Neuron (in vitro differentiated cells): ENCODE data around the gene SLC3A2.
A peak's percentile ranks its signal among the peaks of the same experiment; 100 is the strongest.

ENCODE experiments used
- H2AFZ ChIP-seq: one replicate; pipeline ENCODE4 v1.6.1; 2013; ENCODE audit warnings: low read depth, mild to moderate bottlenecking, inconsistent platforms, low read length, moderate library complexity
- H3K27me3 ChIP-seq: one replicate; pipeline ENCODE4 v1.6.1; 2013; ENCODE audit warnings: low read length; ENCODE audit not compliant: insufficient read depth
- H3K36me3 ChIP-seq: one replicate; pipeline ENCODE4 v1.6.1; 2013; ENCODE audit warnings: low read length; ENCODE audit not compliant: insufficient read depth
- H3K4me1 ChIP-seq: one replicate; pipeline ENCODE4 v1.6.1; 2013; ENCODE audit warnings: low read length; ENCODE audit not compliant: insufficient read depth
- H3K4me3 ChIP-seq: 2 replicates; pipeline ENCODE4 v1.5.1; 2013; ENCODE audit warnings: mild to moderate bottlenecking, low read length, moderate library complexity
- H3K9me3 ChIP-seq: one replicate; pipeline ENCODE4 v1.6.1; 2013; ENCODE audit warnings: low read length

SLC3A2 gene

DNA sequence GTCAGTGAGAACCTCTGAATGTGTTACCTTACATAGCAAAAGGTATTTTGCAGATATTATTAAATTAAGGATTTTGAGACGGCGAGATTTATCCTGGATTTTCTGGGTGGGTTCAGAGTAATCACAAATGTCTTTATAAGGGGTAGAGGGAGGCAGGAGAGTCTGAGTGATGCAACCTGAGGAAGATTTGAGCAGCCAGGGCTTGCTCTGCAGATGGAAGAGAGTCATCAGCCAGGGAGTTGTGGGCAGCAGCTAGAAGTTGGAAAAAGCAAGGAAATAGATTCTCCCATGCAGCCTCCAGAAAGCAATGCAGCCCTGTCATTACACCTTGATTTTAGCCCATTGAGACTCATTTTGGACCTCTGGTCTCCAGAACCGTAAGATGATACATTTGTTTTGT, 37.2 kb upstream of the SLC3A2 start:
- Histone ChIP-seq H3K9me3 (no peaks in the 10 kb centered on the region), H3K27me3 (no peaks in the 10 kb centered on the region), H3K4me3 (no peak overlapping the region), H3K4me1 (peaks cover 18% of the 10 kb centered on the region), H2AFZ (no peak overlapping the region), H3K36me3 (no peaks in the 10 kb centered on the region)

DNA sequence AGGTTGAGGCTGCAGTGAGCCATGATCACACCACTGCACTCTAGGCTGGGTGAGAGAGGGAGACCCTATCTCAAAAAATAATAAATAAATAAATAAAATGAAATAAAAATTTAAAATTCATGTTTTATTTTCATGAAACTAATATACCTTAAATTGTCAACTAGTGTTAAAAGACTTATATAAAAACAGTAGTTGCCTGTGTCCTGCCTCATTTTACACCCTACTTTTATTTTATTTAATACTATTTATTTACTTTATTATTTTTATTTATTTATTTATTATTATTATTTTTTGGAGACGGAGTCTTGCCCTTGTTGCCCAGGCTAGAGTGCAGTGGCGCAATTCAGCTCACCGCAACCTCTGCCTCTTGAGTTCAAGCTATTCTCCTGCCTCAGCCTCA, 36.5 kb upstream of the SLC3A2 start:
- Histone ChIP-seq H3K36me3 (no peaks in the 10 kb centered on the region), H3K9me3 (no peaks in the 10 kb centered on the region), H3K4me1 (peaks cover 11% of the 10 kb centered on the region), H3K27me3 (no peaks in the 10 kb centered on the region), H2AFZ (no peak overlapping the region), H3K4me3 (no peak overlapping the region)

DNA sequence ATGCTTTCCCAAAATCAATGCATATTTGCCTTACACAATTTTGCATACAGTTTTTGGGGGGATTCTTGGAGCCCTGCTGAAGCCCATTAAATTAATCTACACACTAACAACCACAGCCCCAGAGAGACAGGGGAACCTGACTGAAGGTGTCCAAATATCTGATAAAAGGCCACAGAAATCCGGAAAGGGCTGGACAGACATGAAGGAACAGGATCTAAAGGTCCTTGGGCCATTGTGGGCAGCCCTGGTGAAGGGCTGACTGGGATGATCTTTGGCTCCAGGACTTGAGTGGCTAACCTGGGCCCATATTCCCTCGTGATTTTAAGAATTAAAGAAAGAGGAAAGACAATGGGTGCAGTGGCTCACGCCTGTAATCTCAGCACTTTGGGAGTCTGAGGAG, 34.5 kb upstream of the SLC3A2 start:
- H2AFZ ChIP-seq, result no peak overlapping the region
- no peak overlapping the region for H3K4me3 ChIP-seq
- H3K36me3 ChIP-seq, result no peaks in the 10 kb centered on the region
- no peaks in the 10 kb centered on the region for H3K9me3 ChIP-seq
- H3K27me3 ChIP-seq, result no peaks in the 10 kb centered on the region
- peaks cover 8% of the 10 kb centered on the region for H3K4me1 ChIP-seq

DNA sequence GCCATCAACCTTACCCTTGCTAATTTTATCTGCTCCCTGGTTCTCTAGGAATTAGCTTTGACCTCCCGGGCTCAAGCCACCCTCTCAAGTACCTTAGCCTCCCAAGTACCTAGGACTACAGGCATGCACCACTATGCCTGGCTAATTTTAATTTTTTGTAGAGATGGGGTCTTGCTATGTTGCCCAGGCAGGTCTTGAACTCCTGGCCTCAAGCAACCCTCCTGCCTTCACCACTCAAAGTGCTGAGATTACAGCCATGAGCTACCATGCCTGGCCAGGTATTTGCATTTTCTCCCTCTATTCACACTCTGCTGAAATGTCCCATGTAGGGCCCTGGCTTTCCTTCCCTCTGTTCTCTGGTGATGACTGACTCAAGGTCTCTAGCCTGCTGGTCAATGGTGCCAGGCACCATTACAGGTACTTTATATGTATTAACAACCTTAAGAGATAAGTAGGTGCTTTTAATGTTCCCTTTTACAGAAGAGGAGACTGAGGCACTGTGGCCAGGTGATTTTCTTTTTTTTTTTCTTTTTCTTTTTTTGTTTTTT, 32.9 kb upstream of the SLC3A2 start:
- Histone ChIP-seq H3K4me3 (no peak overlapping the region), H3K27me3 (no peaks in the 10 kb centered on the region), H2AFZ (no peak overlapping the region), H3K9me3 (no peaks in the 10 kb centered on the region), H3K4me1 (peaks cover 2% of the 10 kb centered on the region), H3K36me3 (peaks cover 12% of the 10 kb centered on the region)

DNA sequence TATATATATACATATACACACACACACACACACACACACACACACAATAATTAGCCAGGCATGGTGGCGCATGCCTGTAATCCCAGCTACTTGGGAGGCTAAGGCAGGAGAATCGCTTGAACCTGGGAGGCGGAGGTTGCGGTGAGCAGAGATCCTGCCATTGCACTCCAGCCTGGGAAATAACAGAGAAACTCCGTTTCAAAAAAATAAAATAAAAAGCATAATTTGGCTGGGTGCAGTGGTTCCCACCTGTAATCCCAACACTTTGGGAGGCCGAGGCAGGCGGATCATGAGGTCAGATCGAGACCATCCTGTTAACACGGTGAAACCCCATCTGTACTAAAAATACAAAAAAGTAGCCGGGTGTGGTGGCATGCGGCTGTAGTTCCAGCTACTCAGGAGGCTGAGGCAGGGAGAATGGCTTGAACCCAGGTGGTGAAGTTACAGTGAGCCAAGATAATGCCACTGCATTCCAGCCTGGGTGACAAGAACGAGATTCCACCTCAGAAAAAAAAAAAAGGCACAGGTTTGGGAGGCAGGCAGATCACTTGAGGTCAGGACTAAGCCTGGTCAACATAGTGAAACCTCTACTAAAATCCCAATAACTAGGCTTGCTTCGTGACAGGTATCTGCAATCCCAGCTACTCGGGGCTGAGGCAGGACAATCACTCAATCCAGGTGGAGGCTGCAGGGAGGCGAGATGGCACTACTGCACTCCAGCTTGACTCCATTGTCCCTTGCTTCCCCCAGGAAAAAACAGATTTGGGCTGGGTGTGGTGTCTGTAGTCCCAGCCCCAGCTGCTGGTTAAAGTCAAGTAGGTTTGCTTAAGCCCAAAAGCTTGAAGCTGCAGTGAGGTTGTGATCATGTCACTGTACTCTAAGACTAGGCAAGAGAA, 29.5 kb upstream of the SLC3A2 start:
- Histone ChIP-seq H2AFZ (no peak overlapping the region), H3K4me1 (peaks cover 19% of the 10 kb centered on the region), H3K9me3 (no peaks in the 10 kb centered on the region), H3K27me3 (no peaks in the 10 kb centered on the region), H3K4me3 (no peak overlapping the region), H3K36me3 (peaks cover 36% of the 10 kb centered on the region)

DNA sequence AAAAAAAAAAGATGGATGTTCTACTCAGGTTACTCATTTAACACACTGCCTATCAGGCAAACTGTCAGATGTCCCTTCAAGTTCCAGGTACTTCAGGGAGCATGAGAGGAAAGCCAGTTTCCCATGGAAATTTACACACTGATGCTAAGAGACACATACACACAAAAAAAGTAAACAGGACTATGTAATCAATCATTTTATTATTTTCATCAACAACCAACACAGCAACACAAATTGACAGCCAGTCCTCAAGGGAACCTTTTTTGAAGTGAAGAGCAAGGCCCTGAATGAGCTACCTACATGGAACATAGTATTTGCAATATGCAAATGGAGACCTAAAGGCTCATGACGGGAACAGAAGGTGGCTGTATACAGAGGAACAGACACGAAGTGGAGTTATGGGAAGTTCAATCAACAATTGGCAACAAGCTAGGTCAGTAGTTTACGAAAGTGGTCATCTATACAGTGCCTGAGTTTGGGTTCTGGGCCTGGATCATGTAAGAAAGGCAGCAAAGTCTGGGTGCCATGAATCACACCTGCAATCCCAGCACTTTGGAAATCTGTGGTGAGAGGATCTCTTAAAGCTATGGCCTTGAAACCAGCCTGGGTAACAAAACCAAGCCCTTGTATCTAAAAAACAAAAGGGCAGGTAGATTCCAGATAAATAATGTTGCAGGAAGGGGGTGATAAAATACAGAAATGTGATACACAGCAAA, 28.7 kb upstream of the SLC3A2 start:
- Histone ChIP-seq H3K4me3 (no peak overlapping the region), H3K4me1 (peaks cover 20% of the 10 kb centered on the region), H3K27me3 (no peaks in the 10 kb centered on the region), H3K36me3 (peaks cover 36% of the 10 kb centered on the region), H2AFZ (no peak overlapping the region), H3K9me3 (no peaks in the 10 kb centered on the region)

DNA sequence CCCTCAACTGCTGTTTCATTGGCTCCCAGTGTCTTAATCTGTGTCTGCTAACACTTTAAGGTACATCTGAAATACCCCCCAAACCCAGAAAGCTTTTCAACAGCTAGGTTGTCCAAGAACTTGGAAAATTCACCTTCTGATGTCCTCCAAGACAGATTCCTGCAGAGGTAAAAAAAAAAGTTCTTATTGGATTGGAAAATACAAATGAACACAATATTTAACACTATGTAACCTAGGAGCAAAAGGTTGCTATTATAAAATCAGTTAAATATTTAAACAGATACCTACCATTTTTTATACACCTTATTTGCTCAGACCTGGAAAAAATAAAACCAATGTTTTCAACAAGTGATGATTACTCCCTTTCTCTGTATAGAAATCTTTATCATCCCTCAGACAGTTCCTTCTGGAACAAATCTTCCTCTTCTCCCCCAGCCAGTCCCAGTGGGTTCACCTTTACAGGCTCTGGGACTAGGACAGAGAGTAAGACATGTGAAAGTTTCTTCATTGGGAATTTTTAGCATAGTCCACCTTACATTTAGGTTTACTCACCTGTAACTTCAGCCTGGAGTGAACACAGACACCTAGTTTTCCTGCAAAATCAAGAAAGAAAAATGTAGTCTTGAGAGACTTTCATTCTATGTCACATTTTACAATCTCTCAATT, 28.0 kb upstream of the SLC3A2 start:
- Histone ChIP-seq H3K27me3 (no peaks in the 10 kb centered on the region), H3K4me1 (peaks cover 27% of the 10 kb centered on the region), H2AFZ (no peak overlapping the region), H3K4me3 (no peak overlapping the region), H3K36me3 (peaks cover 36% of the 10 kb centered on the region), H3K9me3 (no peaks in the 10 kb centered on the region)

DNA sequence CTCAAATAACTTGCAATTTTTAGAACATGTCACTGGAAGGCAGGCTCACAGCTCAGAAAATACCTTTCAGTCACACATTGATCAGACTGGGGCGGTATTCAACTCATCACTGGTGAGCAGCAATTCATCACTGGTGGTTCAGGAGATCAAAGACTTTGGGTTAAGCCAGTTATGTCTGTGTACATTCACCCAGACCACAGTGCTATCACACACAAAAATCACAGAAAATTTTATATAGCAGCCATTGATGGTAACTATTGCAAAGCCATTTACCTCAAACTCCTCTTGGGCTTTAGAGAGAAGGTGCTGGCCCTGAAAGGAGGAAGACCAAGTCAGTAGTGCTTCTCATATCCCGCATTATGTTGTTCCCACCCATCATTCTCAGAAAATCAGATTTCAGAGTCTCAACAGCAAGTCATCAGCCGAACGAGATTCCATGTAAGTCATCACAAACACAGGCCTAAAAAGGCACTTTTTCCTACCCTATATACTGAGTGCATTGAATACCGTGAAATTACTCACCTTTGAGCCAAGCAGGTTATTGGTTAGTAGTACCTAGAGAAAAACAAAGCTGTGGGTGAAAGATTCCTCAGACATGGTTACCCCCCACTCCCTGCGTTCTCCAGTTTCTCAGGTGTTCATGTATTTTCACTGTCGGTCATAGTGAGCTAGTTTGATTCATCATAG, 27.3 kb upstream of the SLC3A2 start:
- H3K27me3 ChIP-seq, result no peaks in the 10 kb centered on the region
- peaks cover 36% of the 10 kb centered on the region for H3K36me3 ChIP-seq
- no peaks in the 10 kb centered on the region for H3K9me3 ChIP-seq

DNA sequence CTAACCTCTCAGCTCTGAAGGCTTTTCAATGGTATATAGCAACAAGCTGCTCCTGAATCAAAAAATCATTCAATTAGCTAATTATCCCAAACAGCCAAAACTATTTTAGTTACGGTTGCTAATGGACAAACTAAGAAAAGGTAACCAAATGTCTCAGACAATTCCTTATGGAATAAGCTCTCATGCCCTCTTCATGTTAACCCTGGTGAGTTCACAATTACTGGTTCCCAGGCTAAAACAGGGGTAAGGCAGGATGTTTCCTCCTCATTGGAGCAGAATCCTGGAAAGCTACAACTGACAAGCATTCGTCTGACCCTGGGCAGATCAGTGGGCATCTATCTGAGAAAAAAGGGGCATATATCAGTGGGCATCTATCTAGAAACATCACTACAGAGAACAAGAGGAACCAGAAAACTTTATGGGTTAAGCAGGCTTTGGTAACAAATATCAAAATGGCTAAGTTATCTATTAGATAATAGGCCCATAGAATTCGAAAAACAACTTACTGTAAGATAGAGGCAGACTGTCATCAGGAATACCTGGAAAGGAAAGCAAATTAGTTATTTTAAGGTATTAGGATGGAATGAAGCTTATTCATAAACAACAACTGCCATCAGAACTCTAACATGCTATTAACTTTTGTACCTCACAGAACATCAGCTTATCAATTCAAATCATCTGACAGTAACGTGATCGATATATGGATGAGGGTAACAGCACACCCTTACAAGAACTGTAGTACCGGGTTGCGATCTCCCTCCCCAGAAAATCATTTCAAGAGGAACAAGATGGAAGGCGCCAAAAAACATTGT, 26.5 kb upstream of the SLC3A2 start:
- H3K27me3 ChIP-seq, result no peaks in the 10 kb centered on the region
- H2AFZ ChIP-seq, result no peak overlapping the region
- peaks cover 36% of the 10 kb centered on the region for H3K36me3 ChIP-seq
- H3K4me3 ChIP-seq, result peak overlapping the region; percentile 94
- peaks cover 34% of the 10 kb centered on the region for H3K4me1 ChIP-seq
- no peaks in the 10 kb centered on the region for H3K9me3 ChIP-seq

More for the DNA sequence above, 27.3 kb upstream of the SLC3A2 start:
- Histone ChIP-seq H2AFZ (no peak overlapping the region), H3K4me1 (peaks cover 34% of the 10 kb centered on the region), H3K4me3 (peak overlapping the region; percentile 94)

DNA sequence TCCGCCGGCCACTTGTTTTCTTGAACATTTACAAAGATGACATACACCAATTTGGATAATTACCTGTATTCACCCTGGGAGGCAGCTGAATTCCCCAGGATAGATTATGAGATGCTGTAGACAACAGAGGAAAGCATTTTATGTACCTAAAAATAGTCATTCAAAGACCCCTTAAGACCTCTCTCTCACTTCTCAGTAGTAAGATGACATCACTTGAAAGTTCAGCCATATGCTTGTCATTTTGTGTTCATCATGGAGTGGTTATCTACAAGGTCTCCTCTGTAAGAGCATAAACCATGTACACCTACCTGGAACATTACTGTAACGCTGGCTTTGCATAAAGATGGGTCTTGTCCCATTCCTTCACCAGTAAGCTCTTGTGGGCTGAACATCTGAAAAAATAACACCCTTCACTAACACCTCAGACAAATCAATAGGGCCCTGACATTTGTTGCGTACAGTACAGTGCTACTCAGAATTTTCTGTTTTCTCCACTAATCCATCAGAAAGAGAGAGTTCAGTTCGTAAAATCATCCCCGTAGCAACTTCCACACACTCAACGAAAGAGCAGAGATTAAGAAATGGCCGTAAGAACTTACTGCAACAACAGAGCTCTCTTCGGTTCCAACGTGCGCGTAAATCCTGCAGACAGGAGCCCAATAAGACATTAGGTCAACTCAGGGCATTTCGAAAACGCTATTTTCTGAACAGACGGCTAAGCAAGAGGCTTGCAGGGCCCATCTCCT, 25.7 kb upstream of the SLC3A2 start:
- H3K4me1 ChIP-seq, result peaks cover 34% of the 10 kb centered on the region
- no peak overlapping the region for H2AFZ ChIP-seq
- H3K36me3 ChIP-seq, result peaks cover 36% of the 10 kb centered on the region
- H3K27me3 ChIP-seq, result no peaks in the 10 kb centered on the region
- no peaks in the 10 kb centered on the region for H3K9me3 ChIP-seq
- peak overlapping the region; percentile 94 for H3K4me3 ChIP-seq

DNA sequence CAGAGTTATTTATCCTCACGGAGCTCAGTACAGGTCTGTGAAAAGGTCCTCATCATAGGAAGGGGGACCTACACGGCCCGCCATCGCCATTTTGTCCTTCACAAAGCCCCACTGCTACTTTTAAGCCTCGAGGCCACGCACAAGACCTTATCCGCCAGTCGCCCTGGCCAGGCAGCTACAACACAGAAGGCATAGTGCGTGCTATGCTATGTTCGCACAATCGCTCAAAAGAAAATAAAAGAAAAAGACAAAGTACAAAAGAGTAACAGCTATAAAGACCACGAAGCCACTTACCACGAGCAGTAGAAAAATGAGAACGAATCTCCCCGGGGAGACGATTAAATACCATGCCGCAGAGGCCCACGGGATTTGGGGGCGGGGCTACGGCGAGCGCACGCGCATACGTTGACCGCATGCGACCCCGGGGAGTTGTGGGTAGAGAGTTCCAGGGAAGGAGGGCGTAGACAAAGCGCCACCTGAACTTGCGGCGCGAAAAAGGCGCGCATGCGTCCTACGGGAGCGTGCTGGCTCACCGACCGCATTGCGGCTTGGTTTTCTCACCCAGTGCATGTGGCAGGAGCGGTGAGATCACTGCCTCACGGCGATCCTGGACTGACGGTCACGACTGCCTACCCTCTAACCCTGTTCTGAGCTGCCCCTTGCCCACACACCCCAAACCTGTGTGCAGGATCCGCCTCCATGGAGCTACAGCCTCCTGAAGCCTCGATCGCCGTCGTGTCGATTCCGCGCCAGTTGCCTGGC, 24.9 kb upstream of the SLC3A2 start:
- Histone ChIP-seq H3K9me3 (no peaks in the 10 kb centered on the region), H3K4me3 (peak overlapping the region; percentile 94), H3K4me1 (peaks cover 34% of the 10 kb centered on the region), H3K36me3 (peaks cover 36% of the 10 kb centered on the region), H3K27me3 (no peaks in the 10 kb centered on the region), H2AFZ (peak overlapping the region; percentile 56)
